Activated T-cell treated with anti-CD3 and anti-CD28 coated beads, Interleukin-2, amount 50 U/mL, for 4 hours (primary cell): ENCODE data around the gene SPATA18. TPM values are rescaled to one million over a fixed set of nuclear protein-coding genes. Genes with fewer than 3 reads are reported as not detected.

Experiments
- total RNA-seq, 3 donors: library from RNA; stranded (reverse); gene quantifications; one replicate each; pipeline ENCODE4 v1.2.1, GENCODE V29; 2021

Gene SPATA18
- total RNA-seq, 3 donors from 2014 or later, result 0.05 TPM; not detected in 2

Other genes starting within 250 kb of the SPATA18 start
- gene DCUN1D4, start 208.2 kb upstream of the SPATA18 start, total RNA-seq, result 10 to 100 TPM; 18.2 to 19.4 (median 18.5) TPM
- gene LRRC66, start 30.9 kb upstream of the SPATA18 start, total RNA-seq, result not detected
- 1 to 10 TPM; 6.5 to 9.2 (median 9.0) TPM for gene SGCB, start 13.0 kb upstream of the SPATA18 start, total RNA-seq